ENCODE results near the gene TMEM178A.

The TMEM178A gene

DNA sequence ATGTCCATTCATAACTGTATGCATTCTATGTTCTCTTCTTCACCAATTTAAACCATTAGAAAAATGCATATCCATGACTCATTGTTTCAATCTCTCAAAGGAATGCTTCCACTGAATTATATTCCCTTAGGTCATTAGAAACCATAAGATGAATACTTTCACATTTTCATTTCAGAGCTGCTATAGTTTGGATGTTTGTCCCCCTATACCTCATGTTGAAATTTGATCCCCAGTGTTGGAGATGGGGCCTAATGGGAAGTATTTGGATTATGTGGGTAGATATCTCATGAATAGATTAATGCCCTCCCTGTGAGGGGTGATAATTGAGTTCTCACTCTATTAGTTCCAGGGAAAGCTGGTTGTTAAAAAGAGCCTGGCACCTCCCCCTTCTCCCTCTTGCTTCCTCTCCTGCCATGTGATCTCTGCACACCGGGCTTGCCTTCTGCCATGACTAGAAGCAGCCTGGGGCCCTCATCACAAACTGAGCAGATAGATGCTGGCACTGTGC lies 77.6 kb downstream of the TMEM178A start:
- DNase-seq (ENCODE audit: low read depth): no peak

DNA sequence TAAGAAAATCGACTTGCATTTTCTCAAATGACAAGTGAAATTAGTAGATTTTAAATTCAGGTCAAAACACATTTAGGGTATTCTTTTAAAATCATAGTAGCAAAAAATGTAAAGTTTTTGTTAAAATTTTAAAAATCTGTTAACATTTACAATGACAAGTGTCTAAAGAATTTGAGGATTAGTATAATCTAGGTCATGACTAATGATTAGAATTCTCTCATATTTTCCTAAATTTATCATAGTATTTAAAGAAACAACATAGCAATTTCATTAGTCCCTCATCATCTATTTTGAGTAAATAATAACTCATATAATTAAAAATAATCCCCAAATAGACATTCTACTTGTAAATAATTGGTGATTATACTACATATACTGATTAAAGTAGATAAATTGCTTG lies 89.7 kb downstream of the TMEM178A start:
- no peak for DNase-seq (ENCODE audit: low read depth)

DNA sequence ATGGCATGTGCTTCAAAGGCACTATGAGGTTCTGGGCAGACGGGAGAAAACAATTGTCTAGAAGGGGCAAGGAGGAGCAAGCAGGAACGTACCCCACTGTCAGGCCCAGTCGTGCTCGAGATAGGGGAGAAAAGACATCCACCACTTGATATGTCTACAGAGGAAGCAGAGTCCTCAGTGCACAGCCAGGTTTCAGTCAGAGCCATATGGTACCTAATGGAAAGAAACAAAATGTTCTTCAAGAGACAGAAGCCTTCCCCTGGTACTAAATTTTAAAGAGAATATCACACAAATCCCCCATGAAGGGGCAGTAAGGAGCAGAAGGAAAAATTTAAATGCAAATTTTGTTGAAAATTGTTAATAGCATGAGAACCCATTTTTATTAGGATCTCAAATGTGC lies 91.4 kb downstream of the TMEM178A start:
- DNase-seq (ENCODE audit: low read depth): no peak

DNA sequence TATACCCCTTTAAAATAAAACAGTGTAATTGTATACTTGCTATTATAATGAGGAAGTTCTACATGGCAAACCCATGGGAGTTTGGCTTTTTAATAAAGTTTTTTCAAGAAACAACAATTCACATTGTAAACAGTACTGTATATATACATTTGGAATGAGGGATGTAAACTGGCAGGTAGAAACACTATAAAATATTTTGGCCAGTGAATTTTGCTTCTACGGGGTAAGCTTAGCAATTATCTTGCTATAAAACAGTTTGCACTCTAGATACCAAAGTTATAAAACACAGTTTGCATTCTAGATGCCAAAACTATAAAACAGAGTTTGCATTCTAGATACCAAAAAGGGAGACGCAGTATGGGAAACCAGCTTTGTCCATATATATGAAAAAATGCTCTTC lies 96.7 kb downstream of the TMEM178A start:
- DNase-seq (ENCODE audit: low read depth): no peak

All from stimulated activated CD8-positive, alpha-beta memory T cell treated with anti-CD3 and anti-CD28 coated beads, Interleukin-4, amount 100 ng/mL, for 24 hours (primary cell).